Activated naive CD4-positive, alpha-beta T cell treated with anti-CD3 and anti-CD28 coated beads, Interleukin-2, amount 50 U/mL, for 24 hours (primary cell): ENCODE data around the gene TLNRD1.

Source experiments
- H3K27ac Mint-ChIP-seq: one replicate; pipeline ENCODE4 v1.8.0; 2021; ENCODE audit warnings: mild to moderate bottlenecking, mixed read lengths
- H3K27me3 Mint-ChIP-seq: one replicate; pipeline ENCODE4 v1.8.0; 2021; ENCODE audit warnings: mixed read lengths
- H3K36me3 Mint-ChIP-seq: one replicate; pipeline ENCODE4 v1.8.0; 2021; ENCODE audit warnings: mixed read lengths
- H3K4me1 Mint-ChIP-seq: one replicate; pipeline ENCODE4 v1.8.0; 2021; ENCODE audit warnings: mixed read lengths
- H3K4me3 Mint-ChIP-seq: one replicate; pipeline ENCODE4 v1.8.0; 2021; ENCODE audit warnings: mild to moderate bottlenecking, mixed read lengths
- H3K9me3 Mint-ChIP-seq: one replicate; pipeline ENCODE4 v1.8.0; 2021; ENCODE audit warnings: mixed read lengths

TLNRD1 gene

DNA sequence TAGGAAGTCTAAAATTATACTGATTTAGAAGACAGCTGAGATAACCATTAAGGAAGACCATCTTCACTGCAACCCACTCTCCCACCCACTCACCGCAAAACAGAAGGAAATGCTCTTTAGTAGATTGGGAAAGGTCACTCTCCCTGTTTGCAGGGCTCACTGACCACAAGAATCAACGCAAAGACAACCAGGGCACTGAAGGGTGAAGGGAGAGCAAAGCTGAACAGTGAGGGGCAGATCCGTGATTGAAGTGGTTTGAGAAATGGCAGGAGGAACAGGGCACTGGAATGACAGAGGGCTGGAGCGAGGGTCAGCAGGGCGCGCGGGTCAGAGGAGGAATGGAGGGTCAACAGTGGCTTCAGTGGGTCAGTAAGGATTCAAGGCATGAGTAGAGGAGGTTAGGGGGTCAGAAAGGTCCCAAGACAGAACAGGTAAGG, 11.6 kb upstream of the TLNRD1 start:
- Mint-ChIP-seq H3K36me3 (peaks cover 8% of the 10 kb centered on the region), H3K27ac (peak overlapping the region; percentile 94), H3K4me3 (peak overlapping the region; percentile 90), H3K27me3 (no peaks in the 10 kb centered on the region), H3K9me3 (no peaks in the 10 kb centered on the region), H3K4me1 (peaks cover 58% of the 10 kb centered on the region)

DNA sequence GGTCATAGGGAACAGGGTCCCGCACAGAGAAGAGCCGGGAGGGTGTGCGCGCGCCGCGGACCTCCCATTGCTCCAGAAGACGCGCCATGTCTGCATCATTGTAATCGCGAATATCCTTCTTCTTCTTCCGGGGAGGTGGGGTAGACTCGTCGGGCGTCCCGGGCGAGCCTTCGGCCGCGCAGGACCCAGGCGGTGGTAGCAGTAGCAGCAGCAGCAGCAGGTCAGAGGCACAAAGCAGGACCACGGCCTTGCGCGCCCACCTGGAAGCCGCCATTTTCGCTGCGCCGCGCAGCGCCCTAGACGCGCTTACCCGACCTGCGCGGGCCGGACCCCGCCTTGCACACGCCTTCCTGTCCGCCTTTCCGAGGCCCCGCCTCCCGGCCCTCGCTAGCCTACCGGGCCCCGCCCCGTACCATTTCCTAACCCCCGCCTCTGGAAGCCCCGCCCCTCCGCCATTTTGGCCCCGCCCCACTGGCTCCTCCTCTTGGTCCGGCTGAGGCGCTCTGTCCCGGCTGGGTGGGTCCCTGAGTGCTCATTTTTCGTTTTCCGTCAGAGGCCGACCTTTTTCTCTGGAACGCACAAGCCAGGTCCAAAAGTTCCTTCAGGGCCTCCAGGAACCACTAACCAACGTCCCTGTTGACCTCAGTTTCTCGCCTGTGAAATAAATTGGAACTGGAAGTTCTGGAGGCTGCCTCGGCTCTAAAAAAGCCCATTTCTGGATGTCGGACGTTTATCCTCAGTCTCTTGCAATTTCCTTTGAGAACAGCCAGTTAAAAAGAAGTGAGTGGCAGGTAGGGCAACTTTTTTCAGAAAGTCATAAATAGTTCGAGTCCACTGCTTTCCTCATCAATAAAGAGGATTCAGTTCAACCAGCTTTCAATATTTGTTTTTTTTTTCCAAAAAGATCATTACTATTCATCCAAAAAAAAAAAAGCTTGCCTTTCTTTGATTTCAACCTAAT, 10.9 kb upstream of the TLNRD1 start, which contains the start of gene MESD:
Gene MESD (minus strand): TSS at position 302 of the 961 bp plus-strand sequence. CDS start 28 bp downstream, at position 274.
- no peaks in the 10 kb centered on the region for H3K27me3 Mint-ChIP-seq
- no peaks in the 10 kb centered on the region for H3K9me3 Mint-ChIP-seq
- peaks cover 4% of the 10 kb centered on the region for H3K36me3 Mint-ChIP-seq
- peaks cover 52% of the 10 kb centered on the region for H3K4me1 Mint-ChIP-seq
- H3K4me3 Mint-ChIP-seq: peak within 1 kb of the TSS; percentile 90
- H3K27ac Mint-ChIP-seq: peak within 1 kb of the TSS; percentile 94

DNA sequence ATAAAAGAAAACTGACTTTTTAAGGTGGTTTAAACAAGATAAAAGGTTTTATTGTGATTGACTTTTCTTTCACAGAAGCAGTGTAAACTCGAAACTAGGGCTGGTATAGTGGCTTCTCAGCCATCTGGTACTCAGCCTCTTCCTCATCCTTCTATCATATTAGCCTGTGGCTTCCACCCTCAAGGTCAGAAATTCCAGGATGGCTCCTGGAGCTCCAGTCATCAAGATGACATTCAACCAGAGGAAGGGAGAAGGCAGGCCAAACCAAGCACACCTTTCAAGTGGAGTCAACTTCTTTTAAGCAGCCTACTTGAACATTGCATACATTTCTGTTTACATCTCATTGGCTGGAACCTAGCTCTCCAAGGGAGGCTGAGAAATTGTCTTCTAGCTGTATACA, 9.8 kb upstream of the TLNRD1 start:
- no peaks in the 10 kb centered on the region for H3K9me3 Mint-ChIP-seq
- H3K27me3 Mint-ChIP-seq: no peaks in the 10 kb centered on the region
- H3K4me3 Mint-ChIP-seq: no peak overlapping the region
- peaks cover 4% of the 10 kb centered on the region for H3K36me3 Mint-ChIP-seq
- H3K27ac Mint-ChIP-seq: no peak overlapping the region
- peaks cover 48% of the 10 kb centered on the region for H3K4me1 Mint-ChIP-seq

DNA sequence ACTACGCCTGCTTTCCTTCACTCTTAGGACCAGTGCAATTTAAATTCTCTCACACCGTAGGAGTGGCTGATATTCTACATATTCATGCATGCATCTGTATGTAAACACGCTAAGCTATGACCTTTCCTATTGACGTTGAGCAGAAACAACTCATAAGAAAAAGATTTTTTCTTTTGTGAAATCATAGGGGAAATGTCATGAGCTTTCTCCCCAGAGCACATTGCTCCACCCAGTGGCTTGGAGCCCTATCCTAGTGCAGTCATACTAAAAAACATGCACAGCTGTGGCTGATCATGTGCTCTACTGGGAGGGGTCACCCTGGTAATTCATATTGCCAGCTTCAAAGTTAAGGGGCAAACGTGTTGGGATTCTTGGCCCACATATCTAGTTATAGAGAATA, 9.3 kb upstream of the TLNRD1 start:
- H3K4me1 Mint-ChIP-seq: peaks cover 47% of the 10 kb centered on the region
- peaks cover 4% of the 10 kb centered on the region for H3K36me3 Mint-ChIP-seq
- no peaks in the 10 kb centered on the region for H3K27me3 Mint-ChIP-seq
- no peak overlapping the region for H3K27ac Mint-ChIP-seq
- H3K4me3 Mint-ChIP-seq: no peak overlapping the region
- no peaks in the 10 kb centered on the region for H3K9me3 Mint-ChIP-seq

DNA sequence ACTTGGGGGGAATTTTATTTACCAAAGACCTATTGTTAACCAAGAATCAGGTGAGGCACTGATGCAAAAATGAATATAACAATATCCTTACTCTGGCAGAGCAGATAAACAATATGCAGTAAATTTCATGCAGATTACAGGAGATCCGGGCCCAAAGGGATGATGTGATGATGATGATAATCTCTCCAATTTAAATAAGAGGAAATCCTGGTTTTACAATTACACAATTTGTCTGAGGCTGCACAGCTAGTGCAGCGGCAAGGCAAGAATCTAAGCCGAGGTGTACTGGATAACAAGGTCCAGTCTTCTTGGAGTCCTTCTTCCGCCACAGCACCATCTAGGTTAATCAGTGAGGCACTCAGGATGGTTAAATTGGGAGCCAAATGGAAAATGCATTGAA, 8.7 kb upstream of the TLNRD1 start:
- H3K4me3 Mint-ChIP-seq: no peak overlapping the region
- H3K36me3 Mint-ChIP-seq: peaks cover 2% of the 10 kb centered on the region
- no peaks in the 10 kb centered on the region for H3K27me3 Mint-ChIP-seq
- no peak overlapping the region for H3K27ac Mint-ChIP-seq
- peaks cover 41% of the 10 kb centered on the region for H3K4me1 Mint-ChIP-seq
- no peaks in the 10 kb centered on the region for H3K9me3 Mint-ChIP-seq

DNA sequence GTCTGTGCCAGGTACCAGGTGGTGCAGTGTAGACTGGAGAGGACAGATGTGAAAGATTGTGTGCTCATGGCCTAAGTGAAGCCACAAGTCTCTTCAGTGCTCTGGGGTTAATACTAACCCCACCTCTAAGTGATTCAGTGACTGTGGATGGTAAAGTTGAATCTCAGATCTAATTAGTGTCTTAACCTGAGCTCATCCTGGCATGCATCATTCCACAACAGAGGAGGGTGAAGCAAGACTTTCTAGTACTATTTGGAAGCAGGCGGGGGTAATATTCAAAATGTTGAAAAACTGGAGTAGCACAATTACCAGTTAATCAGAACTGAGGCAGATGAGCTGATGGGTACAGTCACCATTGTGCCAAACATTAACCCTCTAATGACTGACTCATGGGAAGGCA, 8.3 kb upstream of the TLNRD1 start:
- Mint-ChIP-seq H3K36me3 (peaks cover 2% of the 10 kb centered on the region), H3K4me3 (no peak overlapping the region), H3K9me3 (no peaks in the 10 kb centered on the region), H3K27me3 (no peaks in the 10 kb centered on the region), H3K27ac (peak overlapping the region; percentile 59), H3K4me1 (peaks cover 38% of the 10 kb centered on the region)

DNA sequence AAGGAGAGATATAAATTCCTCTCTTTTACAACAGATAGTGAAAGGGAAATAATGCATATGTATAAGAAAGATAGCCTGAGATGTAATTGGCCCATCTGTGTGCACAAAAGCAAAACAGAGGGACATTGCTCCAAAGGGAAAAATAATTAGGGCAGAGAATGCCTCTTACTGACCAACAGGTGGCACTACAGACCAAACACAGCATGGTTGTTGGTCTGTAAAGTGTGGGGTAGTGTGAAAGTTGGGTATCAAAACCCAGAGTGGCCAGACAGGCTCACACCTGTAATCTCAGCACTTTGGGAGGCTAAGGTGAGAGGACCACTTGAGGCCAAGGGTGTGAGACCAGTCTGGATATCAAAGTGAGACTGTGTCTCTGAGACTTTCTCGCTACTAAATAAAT, 4.5 kb upstream of the TLNRD1 start:
- H3K36me3 Mint-ChIP-seq: no peaks in the 10 kb centered on the region
- H3K4me3 Mint-ChIP-seq: no peak overlapping the region
- no peaks in the 10 kb centered on the region for H3K9me3 Mint-ChIP-seq
- no peak overlapping the region for H3K27ac Mint-ChIP-seq
- H3K27me3 Mint-ChIP-seq: no peaks in the 10 kb centered on the region
- H3K4me1 Mint-ChIP-seq: peaks cover 31% of the 10 kb centered on the region

DNA sequence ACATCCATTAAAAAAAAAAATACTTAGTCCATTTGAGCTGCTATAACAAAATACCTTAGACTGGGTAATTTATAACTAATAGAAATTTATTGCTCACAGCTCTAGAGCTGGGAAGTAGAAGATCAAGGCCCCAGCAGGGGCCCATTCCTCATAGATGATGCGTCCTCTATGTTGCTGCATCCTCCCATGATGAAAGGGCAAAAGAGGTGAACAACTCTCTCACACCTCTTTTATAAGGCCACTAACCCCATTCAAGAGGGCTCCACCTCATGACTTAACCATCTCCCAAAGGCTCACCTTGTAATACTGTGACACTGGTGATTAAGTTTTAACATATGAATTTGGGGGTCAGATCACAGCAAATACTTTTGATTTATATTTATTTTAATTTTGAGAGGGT, 3.0 kb upstream of the TLNRD1 start:
- no peaks in the 10 kb centered on the region for H3K9me3 Mint-ChIP-seq
- H3K27me3 Mint-ChIP-seq: no peaks in the 10 kb centered on the region
- H3K27ac Mint-ChIP-seq: no peak overlapping the region
- H3K4me3 Mint-ChIP-seq: no peak overlapping the region
- peaks cover 22% of the 10 kb centered on the region for H3K4me1 Mint-ChIP-seq
- no peaks in the 10 kb centered on the region for H3K36me3 Mint-ChIP-seq

DNA sequence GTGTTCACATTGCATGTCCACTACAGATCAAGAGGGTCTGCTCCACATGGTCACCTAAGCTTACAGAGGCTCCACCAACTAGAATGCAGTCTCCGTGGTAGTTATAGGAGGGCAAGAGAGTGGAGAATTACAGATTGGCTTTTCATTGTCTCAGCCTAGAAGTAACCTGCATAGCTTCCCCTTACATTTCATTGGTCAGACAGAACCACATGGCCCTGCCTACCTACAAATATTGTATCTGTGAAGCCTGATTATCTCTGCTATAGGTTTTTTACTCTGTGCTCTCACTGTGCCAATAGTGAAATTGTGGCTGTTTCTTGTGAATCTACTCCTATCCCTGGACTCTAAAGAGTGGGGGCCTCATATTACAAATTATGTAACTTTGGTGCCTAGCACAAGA, 2.5 kb upstream of the TLNRD1 start:
- Mint-ChIP-seq H3K36me3 (no peaks in the 10 kb centered on the region), H3K27me3 (no peaks in the 10 kb centered on the region), H3K27ac (peak overlapping the region; percentile 23), H3K9me3 (no peaks in the 10 kb centered on the region), H3K4me3 (peak overlapping the region; percentile 20), H3K4me1 (peaks cover 22% of the 10 kb centered on the region)

DNA sequence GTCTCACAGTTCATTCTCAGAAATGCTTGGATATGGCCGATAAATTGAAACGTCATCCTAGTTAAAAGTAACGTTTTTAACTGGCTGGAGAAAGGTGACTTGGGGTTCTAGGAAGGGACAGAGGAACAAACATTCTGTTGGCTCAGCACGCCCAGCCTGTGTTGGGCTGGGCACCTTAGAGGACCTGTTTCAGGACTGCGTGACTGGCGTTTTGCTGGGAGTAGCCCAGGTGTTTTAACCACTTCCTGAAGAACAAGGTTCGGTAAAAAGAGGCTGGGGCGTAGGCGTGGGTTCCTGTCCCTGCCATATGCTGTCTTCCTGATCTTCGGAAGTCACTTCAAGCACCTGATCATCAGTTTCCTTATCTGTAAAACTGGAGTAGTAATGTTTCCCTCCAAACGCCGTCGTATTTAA, 1.1 kb upstream of the TLNRD1 start:
- peaks cover 36% of the 10 kb centered on the region for H3K4me1 Mint-ChIP-seq
- peak overlapping the region; percentile 99 for H3K27ac Mint-ChIP-seq
- H3K27me3 Mint-ChIP-seq: no peaks in the 10 kb centered on the region
- peak overlapping the region; percentile 97 for H3K4me3 Mint-ChIP-seq
- peaks cover 5% of the 10 kb centered on the region for H3K36me3 Mint-ChIP-seq
- H3K9me3 Mint-ChIP-seq: no peaks in the 10 kb centered on the region

DNA sequence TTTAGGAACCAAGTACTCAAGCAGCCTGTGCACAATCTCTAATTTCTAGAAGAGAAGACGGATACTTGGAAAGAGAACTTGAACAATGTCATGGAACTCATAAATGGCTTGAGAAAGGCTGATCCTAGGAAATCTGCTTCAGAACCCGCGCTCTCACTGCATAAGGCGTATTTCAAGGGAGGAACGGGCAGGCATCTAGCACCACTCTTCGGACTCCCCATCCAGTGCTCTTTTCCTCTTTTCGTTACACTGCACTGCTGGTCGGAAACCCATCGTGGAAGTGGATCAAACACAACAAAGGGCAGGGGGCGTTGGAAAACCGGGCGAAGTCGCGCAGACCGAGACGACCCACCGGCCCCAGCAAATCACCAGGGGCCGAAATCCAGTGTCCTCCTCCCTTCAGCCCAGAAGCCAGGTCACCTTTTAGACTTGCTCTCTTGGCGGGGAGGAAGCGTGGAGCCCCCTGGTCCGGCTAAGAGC, 539 bp upstream of the TLNRD1 start:
- peak overlapping the region; percentile 99 for H3K27ac Mint-ChIP-seq
- peak overlapping the region; percentile 97 for H3K4me3 Mint-ChIP-seq
- H3K4me1 Mint-ChIP-seq: peaks cover 42% of the 10 kb centered on the region
- no peaks in the 10 kb centered on the region for H3K27me3 Mint-ChIP-seq
- H3K36me3 Mint-ChIP-seq: peaks cover 6% of the 10 kb centered on the region
- H3K9me3 Mint-ChIP-seq: no peaks in the 10 kb centered on the region

DNA sequence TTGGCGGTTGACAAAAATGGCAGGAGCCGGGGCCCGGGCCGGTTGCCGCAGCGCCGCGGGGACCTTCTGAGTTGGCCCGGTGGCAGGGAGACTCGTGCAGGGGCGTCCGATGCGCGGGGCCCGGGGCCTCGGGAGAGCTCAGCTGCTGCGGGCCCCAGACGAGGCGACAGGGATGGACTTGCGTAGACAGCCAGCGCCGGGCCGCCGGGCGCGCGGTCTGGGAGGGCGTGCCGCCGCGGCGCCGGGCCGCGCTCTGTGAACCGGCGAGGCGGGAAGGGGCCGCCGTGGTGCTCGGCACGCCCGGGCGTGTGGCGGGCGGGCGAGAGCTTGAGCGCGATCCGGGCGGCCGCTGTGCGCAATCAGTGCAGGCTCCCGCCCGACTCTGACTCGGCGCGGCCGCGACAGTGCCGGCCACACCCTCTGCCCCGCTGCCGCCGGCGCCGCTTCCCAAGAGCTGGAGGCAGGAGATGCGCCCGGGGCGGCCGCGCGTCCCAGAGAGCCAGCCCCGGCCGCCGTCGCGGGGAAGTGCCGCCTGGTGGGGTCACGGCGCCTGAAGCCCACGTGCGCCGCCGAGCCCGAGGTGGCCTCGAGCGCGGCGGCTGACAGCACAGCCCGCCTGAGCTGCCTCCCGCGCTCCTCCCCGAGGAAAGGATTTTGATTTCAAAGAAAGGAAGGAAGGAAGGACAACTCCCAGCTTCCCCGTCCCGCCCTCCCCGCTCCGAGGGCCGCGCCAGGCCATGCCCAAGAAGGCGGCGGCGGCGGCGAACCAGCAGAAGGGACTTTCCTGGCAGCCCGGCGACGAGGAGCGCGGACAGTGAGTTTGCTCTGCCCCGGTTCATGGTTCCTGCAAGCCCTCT, 657 bp downstream of the TLNRD1 start:
- Mint-ChIP-seq H3K27ac (peak overlapping the region; percentile 77), H3K27me3 (no peaks in the 10 kb centered on the region), H3K4me1 (peaks cover 42% of the 10 kb centered on the region), H3K9me3 (no peaks in the 10 kb centered on the region), H3K4me3 (peak overlapping the region; percentile 97), H3K36me3 (peaks cover 6% of the 10 kb centered on the region)

DNA sequence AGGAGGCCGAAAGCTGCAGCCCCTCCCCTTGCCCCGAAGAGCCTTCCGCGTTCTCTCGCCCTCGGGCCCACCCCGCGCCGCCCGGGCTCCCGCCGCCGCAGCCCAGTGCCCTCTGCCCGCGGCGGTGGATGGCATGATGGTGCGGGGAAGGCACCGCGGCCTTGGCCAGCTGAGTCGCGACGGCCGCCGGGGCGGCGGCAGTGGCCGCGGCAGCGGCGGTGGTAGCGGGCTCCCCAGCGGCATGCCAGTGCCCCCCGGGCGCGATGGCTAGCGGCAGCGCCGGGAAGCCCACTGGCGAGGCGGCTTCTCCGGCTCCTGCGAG, 1.2 kb downstream of the TLNRD1 start:
- no peaks in the 10 kb centered on the region for H3K27me3 Mint-ChIP-seq
- no peaks in the 10 kb centered on the region for H3K9me3 Mint-ChIP-seq
- H3K36me3 Mint-ChIP-seq: peaks cover 6% of the 10 kb centered on the region
- H3K27ac Mint-ChIP-seq: peak overlapping the region; percentile 65
- peaks cover 43% of the 10 kb centered on the region for H3K4me1 Mint-ChIP-seq
- peak overlapping the region; percentile 79 for H3K4me3 Mint-ChIP-seq

DNA sequence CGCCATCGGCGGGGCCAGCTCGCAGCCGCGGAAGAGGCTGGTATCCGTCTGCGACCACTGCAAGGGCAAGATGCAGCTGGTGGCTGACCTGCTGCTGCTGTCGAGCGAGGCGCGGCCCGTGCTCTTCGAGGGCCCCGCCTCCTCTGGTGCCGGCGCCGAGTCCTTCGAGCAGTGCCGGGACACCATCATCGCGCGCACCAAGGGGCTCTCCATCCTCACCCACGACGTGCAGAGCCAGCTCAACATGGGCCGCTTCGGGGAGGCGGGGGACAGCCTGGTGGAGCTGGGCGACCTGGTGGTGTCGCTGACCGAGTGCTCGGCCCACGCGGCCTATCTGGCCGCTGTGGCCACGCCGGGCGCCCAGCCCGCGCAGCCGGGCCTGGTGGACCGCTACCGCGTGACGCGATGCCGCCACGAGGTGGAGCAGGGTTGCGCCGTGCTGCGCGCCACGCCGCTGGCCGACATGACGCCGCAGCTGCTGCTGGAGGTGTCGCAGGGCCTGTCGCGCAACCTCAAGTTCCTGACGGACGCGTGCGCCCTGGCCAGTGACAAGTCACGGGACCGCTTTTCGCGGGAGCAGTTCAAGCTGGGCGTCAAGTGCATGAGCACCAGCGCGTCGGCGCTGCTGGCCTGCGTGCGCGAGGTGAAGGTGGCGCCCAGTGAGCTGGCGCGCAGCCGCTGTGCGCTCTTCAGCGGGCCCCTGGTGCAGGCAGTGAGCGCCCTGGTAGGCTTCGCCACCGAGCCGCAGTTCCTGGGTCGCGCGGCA, 1.8 kb downstream of the TLNRD1 start:
- H3K4me3 Mint-ChIP-seq: peak overlapping the region; percentile 42
- H3K27ac Mint-ChIP-seq: no peak overlapping the region
- H3K9me3 Mint-ChIP-seq: no peaks in the 10 kb centered on the region
- H3K36me3 Mint-ChIP-seq: peaks cover 6% of the 10 kb centered on the region
- peaks cover 49% of the 10 kb centered on the region for H3K4me1 Mint-ChIP-seq
- no peaks in the 10 kb centered on the region for H3K27me3 Mint-ChIP-seq

DNA sequence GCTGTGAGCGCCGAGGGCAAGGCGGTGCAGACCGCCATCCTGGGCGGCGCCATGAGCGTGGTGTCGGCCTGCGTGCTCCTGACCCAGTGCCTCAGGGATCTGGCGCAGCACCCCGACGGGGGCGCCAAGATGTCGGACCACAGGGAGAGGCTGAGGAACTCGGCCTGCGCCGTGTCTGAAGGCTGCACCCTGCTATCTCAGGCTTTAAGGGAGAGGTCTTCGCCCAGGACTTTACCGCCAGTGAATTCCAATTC, 2.3 kb downstream of the TLNRD1 start:
- peaks cover 6% of the 10 kb centered on the region for H3K36me3 Mint-ChIP-seq
- peaks cover 53% of the 10 kb centered on the region for H3K4me1 Mint-ChIP-seq
- H3K27me3 Mint-ChIP-seq: no peaks in the 10 kb centered on the region
- peak overlapping the region; percentile 83 for H3K4me3 Mint-ChIP-seq
- H3K27ac Mint-ChIP-seq: no peak overlapping the region
- no peaks in the 10 kb centered on the region for H3K9me3 Mint-ChIP-seq
